GM12891 (cell line): ENCODE measurements around the gene TRERF1.

Experiments used
- DNase-seq: peaks from one replicate; pipeline ENCODE4 v3.0.0; 2011; ENCODE audit warnings: low spot score; ENCODE audit not compliant: insufficient read length
- FAIRE-seq: peaks from 2 replicates; lab custom pipeline; 2011; peaks lifted over from hg19 to GRCh38; lab: Jason Lieb, UNC
- PAX5 ChIP-seq: IDR thresholded peaks from 2 replicates; pipeline ENCODE4 v1.6.1; 2011; ENCODE audit warnings: low read length, moderate library complexity, mild to moderate bottlenecking; ENCODE audit not compliant: insufficient read depth, severe bottlenecking
- POLR2A ChIP-seq: IDR thresholded peaks from 2 replicates; pipeline ENCODE4 v1.6.1; 2011; ENCODE audit warnings: low read depth, low read length, control low read depth
- POLR2AphosphoS5 ChIP-seq: IDR thresholded peaks from 2 replicates; pipeline ENCODE4 v1.6.1; 2011; ENCODE audit warnings: low read depth, low read length, control low read depth
- POU2F2 ChIP-seq: IDR thresholded peaks from 2 replicates; pipeline ENCODE4 v1.6.1; 2011; ENCODE audit warnings: low read depth, mild to moderate bottlenecking, control low read depth, low read length, moderate library complexity
- SPI1 ChIP-seq: IDR thresholded peaks from 2 replicates; pipeline ENCODE4 v1.6.1; 2011; ENCODE audit warnings: low read depth, low read length, control low read depth
- TAF1 ChIP-seq: IDR thresholded peaks from 2 replicates; pipeline ENCODE4 v1.6.1; 2011; ENCODE audit warnings: low read depth, low read length, control low read depth

The TRERF1 gene

GRCh38 chr6:42440778-42441696, 10.7 kb downstream of the TRERF1 start:
- TF ChIP-seq PAX5 (no peak), POU2F2 (peak; percentile 33; the same call in 1 of the 2 replicates)
- no peak for DNase-seq
- no peak for FAIRE-seq

- FAIRE-seq (no peak), DNase-seq (no peak)
- TF ChIP-seq POLR2AphosphoS5 = no peak
- TF ChIP-seq PAX5 = no peak
- no peak for TF ChIP-seq SPI1
- no peak for TF ChIP-seq POLR2A
- TF ChIP-seq TAF1 = no peak
- no peak for TF ChIP-seq POU2F2
Observed at GRCh38 chr6:42440027-42440426, 11.7 kb downstream of the TRERF1 start.

- FAIRE-seq (no peak), DNase-seq (no peak)
- no peak for TF ChIP-seq POU2F2
- TF ChIP-seq PAX5 = no peak
- TF ChIP-seq POLR2AphosphoS5 = no peak
- TF ChIP-seq POLR2A = no peak
- TF ChIP-seq TAF1 = no peak
- TF ChIP-seq SPI1 = no peak
Observed at GRCh38 chr6:42436825-42437224, 14.9 kb downstream of the TRERF1 start.

GRCh38 chr6:42434237-42434636, 17.5 kb downstream of the TRERF1 start:
- FAIRE-seq (no peak), DNase-seq (no peak)
- no peak for TF ChIP-seq PAX5
- no peak for TF ChIP-seq TAF1
- TF ChIP-seq POU2F2 = no peak
- TF ChIP-seq POLR2A = no peak
- no peak for TF ChIP-seq SPI1
- no peak for TF ChIP-seq POLR2AphosphoS5

- DNase-seq (no peak), FAIRE-seq (no peak)
- TF ChIP-seq POLR2A (no peak), SPI1 (no peak), POLR2AphosphoS5 (no peak), PAX5 (no peak), POU2F2 (no peak), TAF1 (no peak)
Observed at GRCh38 chr6:42433409-42433808, 18.3 kb downstream of the TRERF1 start.

GRCh38 chr6:42431877-42432276, 19.8 kb downstream of the TRERF1 start:
- FAIRE-seq = no peak
- no peak for TF ChIP-seq PAX5
- TF ChIP-seq POLR2A = no peak
- no peak for TF ChIP-seq SPI1
- TF ChIP-seq TAF1 = no peak
- TF ChIP-seq POU2F2 = no peak
- TF ChIP-seq POLR2AphosphoS5 = no peak
- no peak for DNase-seq

GRCh38 chr6:42431356-42431755, 20.4 kb downstream of the TRERF1 start:
- FAIRE-seq = no peak
- TF ChIP-seq PAX5 = no peak
- TF ChIP-seq SPI1 = 0 out of 2 replicates have a peak, but pooled peaks have one; percentile 1
- DNase-seq = no peak

- FAIRE-seq (no peak), DNase-seq (no peak)
- TF ChIP-seq POLR2AphosphoS5 = no peak
Observed at GRCh38 chr6:42429836-42430235, 21.9 kb downstream of the TRERF1 start.

GRCh38 chr6:42429042-42429585, 22.6 kb downstream of the TRERF1 start:
- FAIRE-seq (peak; percentile 31), DNase-seq (no peak)
- TF ChIP-seq TAF1 (no peak), POLR2AphosphoS5 (no peak), SPI1 (no peak), PAX5 (no peak), POU2F2 (no peak), POLR2A (no peak)

GRCh38 chr6:42428326-42429041, 23.2 kb downstream of the TRERF1 start:
- FAIRE-seq = peak; percentile 90
- TF ChIP-seq SPI1 (peak; percentile 88), POU2F2 (0 out of 2 replicates have a peak, but pooled peaks have one; percentile 17), PAX5 (no peak)

More at GRCh38 chr6:42428326-42429041, 23.2 kb downstream of the TRERF1 start:
- DNase-seq = peak; percentile 60
